ENCODE measurements around the gene SYNE4. TPM values are rescaled to one million over a fixed set of nuclear protein-coding genes. Genes with fewer than 3 reads are reported as not detected.

Gene SYNE4
- total and polyA plus RNA-seq, 7 donors: 0.21 to 0.25 (median 0.23) TPM; not detected in 3

DNA sequence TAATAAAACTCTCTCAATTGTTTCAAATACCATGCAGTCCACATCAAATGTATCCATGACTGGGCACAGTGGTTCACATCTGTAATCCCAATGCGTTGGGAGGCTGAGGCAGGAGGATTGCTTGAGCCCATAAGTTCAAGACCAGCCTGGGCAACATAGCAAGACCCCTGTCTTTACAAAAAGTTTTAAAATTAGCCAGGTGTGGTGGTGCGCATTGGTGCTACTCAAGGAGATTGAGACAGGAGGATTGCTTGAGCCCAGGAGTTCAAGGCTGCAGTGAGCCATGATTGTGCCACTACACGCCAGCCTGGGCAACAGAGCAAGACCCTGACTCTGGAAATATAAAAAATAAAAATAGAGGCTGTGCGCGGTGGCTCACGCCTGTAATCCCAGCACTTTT is 19.1 kb upstream of the SYNE4 start:
- TF ChIP-seq CTCF (IDR thresholded peaks at IDR 0.05): no peak
- ATAC-seq (no peak), DNase-seq (no peak)
- WGBS, 3 donors: 95 to 97% (median 97%) methylated on average over 6 of the region's 6 CpGs
- Histone ChIP-seq H3K4me1 (peaks cover 4% of the 10 kb centered on the region), H3K36me3 (ENCODE audit: insufficient read depth in 1 of 2, low read depth in 1 of 2) (no peaks in the 10 kb centered on the region), H3K4me3 (no peak overlapping the region), H3K27me3 (ENCODE audit: insufficient read depth in 3 of 3, low read length in 2 of 3) (peaks cover 0 to 4% (median 0%) of the 10 kb centered on the region in 3 donors), H3K27ac (no peak overlapping the region), H3K9me3 (no peaks in the 10 kb centered on the region)
- intact Hi-C loops (cut with DNase I): no loop called here

GRCh38 chr19:36026091-36026876 is 17.7 kb upstream of the SYNE4 start:
- ATAC-seq: no peak
- Histone ChIP-seq H3K36me3 (ENCODE audit: insufficient read depth in 1 of 2, low read depth in 1 of 2) (no peaks in the 10 kb centered on the region), H3K9me3 (no peaks in the 10 kb centered on the region), H3K27me3 (ENCODE audit: insufficient read depth in 3 of 3, low read length in 2 of 3) (no peaks in the 10 kb centered on the region), H3K4me1 (no peaks in the 10 kb centered on the region), H3K27ac (no peak overlapping the region), H3K4me3 (no peak overlapping the region)
- no peak for DNase-seq
- intact Hi-C loops (cut with DNase I): no loop called here
- WGBS, 3 donors: 93 to 95% (median 94%) methylated on average over 47 to 49 of the region's 49 CpGs
- no peak for TF ChIP-seq CTCF (IDR thresholded peaks at IDR 0.05)

DNA sequence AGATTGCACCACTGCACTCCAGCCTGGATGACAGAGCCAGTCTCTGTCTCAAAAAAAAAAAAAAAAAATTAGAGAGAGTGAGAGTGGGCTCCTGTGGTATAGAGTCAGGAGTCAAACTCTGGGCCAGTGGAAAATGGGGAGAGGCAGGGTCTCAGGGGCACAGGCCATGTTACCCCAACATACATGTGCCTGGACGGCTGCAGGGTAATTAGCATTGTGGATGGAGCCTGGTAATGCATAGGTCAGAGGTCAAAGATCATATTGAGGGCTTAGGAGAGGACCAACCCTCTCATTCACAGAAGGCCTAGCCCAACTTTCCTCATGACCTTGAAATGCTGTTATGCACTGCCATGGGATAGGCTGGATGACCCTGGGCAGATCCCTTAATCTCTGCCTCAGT is 16.9 kb upstream of the SYNE4 start:
- ATAC-seq: no peak
- H3K4me1 ChIP-seq: no peaks in the 10 kb centered on the region
- no peaks in the 10 kb centered on the region for H3K36me3 ChIP-seq (ENCODE audit: insufficient read depth in 1 of 2, low read depth in 1 of 2)
- 60 to 67% (median 65%) methylated on average over 1 of the region's 1 CpG for WGBS, 3 donors
- H3K4me3 ChIP-seq: no peak overlapping the region
- H3K9me3 ChIP-seq: no peaks in the 10 kb centered on the region
- intact Hi-C loops (cut with DNase I): no loop called here
- H3K27ac ChIP-seq: no peak overlapping the region
- no peak for DNase-seq
- H3K27me3 ChIP-seq (ENCODE audit: insufficient read depth in 3 of 3, low read length in 2 of 3): no peaks in the 10 kb centered on the region
- no peak for TF ChIP-seq CTCF (IDR thresholded peaks at IDR 0.05)

GRCh38 chr19:36023432-36023831 is 14.8 kb upstream of the SYNE4 start:
- no peak for DNase-seq
- Histone ChIP-seq H3K4me1 (no peaks in the 10 kb centered on the region), H3K27ac (no peak overlapping the region), H3K36me3 (ENCODE audit: insufficient read depth in 1 of 2, low read depth in 1 of 2) (no peaks in the 10 kb centered on the region), H3K27me3 (ENCODE audit: insufficient read depth in 3 of 3, low read length in 2 of 3) (no peaks in the 10 kb centered on the region), H3K4me3 (no peak overlapping the region), H3K9me3 (no peaks in the 10 kb centered on the region)
- intact Hi-C loops (cut with DNase I): no loop called here
- ATAC-seq: no peak
- WGBS, 3 donors: 88 to 94% (median 93%) methylated on average over 5 of the region's 5 CpGs
- no peak for TF ChIP-seq CTCF (IDR thresholded peaks at IDR 0.05)

Data from psoas muscle (tissue), 8 donors.